GM12878 (cell line): Measurements from ENCODE around the gene SLC39A11. TPM values are rescaled to one million over a fixed set of nuclear protein-coding genes. Genes with fewer than 3 reads are reported as not detected.

Experiments
- ATAC-seq: fragments of 200-7000 bp; cut with Tn5 transposase; 3 replicates; pipeline ENCODE4 v1.9.1; 2020; ENCODE audit warnings: mild to moderate bottlenecking, moderate library complexity
- BruUV-seq: library from RNA; stranded (reverse); fragments of 400-500 nt; replicated peaks from 2 replicates; lab custom pipeline; 2021; lab: Mats Ljungman, UMichigan
- CTCF ChIA-PET: fragments of 300-600 bp; sonication (Branson Sonifier 250); formaldehyde crosslinking; extraction: SDS; loops from one replicate; lab custom pipeline; 2021; ENCODE audit warnings: inconsistent platforms; lab: Yijun Ruan, JAX
- POLR2A ChIA-PET: fragments of 350-600 bp; formaldehyde crosslinking; extraction: SDS; loops from one replicate; lab custom pipeline; 2021; ENCODE audit warnings: inconsistent platforms; lab: Charles Lee
- RAD21 ChIA-PET: fragments of 300-600 bp; sonication (Branson Sonifier 250); formaldehyde crosslinking; loops from one replicate; lab custom pipeline; 2023; ENCODE audit warnings: antibody characterized with exemption; ENCODE audit not compliant: unreplicated experiment; lab: Charles Lee
- SMC1A ChIA-PET: fragments of 300-600 bp; sonication (Branson Sonifier 250); formaldehyde crosslinking; loops from one replicate; lab custom pipeline; 2023; ENCODE audit not compliant: unreplicated experiment, uncharacterized antibody; lab: Charles Lee
- DNase-seq: peaks from one replicate; pipeline ENCODE4 v3.0.0-alpha.2; 2011; ENCODE audit warnings: low read depth, low spot score
- FAIRE-seq: peaks from 3 replicates; lab custom pipeline; 2011; peaks lifted over from hg19 to GRCh38; lab: Jason Lieb, UNC
- H2AFZ ChIP-seq: 2 replicates; pipeline ENCODE4 v1.6.0; 2011; ENCODE audit warnings: low read depth, low read length, control low read depth; ENCODE audit not compliant: control insufficient read depth
- H3K27ac ChIP-seq: 2 replicates; pipeline ENCODE4 v1.5.1; 2011; ENCODE audit warnings: control low read depth; ENCODE audit not compliant: control insufficient read depth, insufficient read depth
- H3K27me3 ChIP-seq, 2 experiments: replicated peaks in 1 of 2; 2 replicates each; pipeline versions ENCODE4 v1.6.0 to v1.6.1; 2011; ENCODE audit warnings: low read length in 1 of 2; ENCODE audit not compliant: control insufficient read depth in 2 of 2, insufficient read depth in 2 of 2
- H3K36me3 ChIP-seq, 2 experiments: 2 replicates each; pipeline ENCODE4 v1.5.1; 2011; ENCODE audit warnings: low read length in 1 of 2; ENCODE audit not compliant: control insufficient read depth in 2 of 2, insufficient read depth in 2 of 2
- H3K4me1 ChIP-seq: 2 replicates; pipeline ENCODE4 v1.6.1; 2011; ENCODE audit warnings: mild to moderate bottlenecking, low read length, moderate library complexity, mixed read lengths; ENCODE audit not compliant: control insufficient read depth, insufficient read depth
- H3K4me2 ChIP-seq: 2 replicates; pipeline ENCODE4 v1.6.0; 2011; ENCODE audit warnings: control low read depth; ENCODE audit not compliant: control insufficient read depth, insufficient read depth
- H3K4me3 ChIP-seq: fragments of 200-600 bp; sonication (generic); 2 replicates; pipeline ENCODE4 v1.5.1; 2016
- H3K79me2 ChIP-seq: 2 replicates; pipeline ENCODE4 v1.6.0; 2011; ENCODE audit warnings: low read length; ENCODE audit not compliant: control insufficient read depth, insufficient read depth
- H3K9ac ChIP-seq: 2 replicates; pipeline ENCODE4 v1.8.0; 2011; ENCODE audit warnings: low read length, control low read depth, mixed read lengths; ENCODE audit not compliant: control insufficient read depth, insufficient read depth
- H3K9me3 ChIP-seq: replicated peaks from 3 replicates; pipeline ENCODE4 v1.5.1; 2011; ENCODE audit warnings: mild to moderate bottlenecking, low read length; ENCODE audit not compliant: control insufficient read depth, insufficient read depth
- H4K20me1 ChIP-seq: 2 replicates; pipeline ENCODE4 v1.6.0; 2011; ENCODE audit not compliant: control insufficient read depth, insufficient read depth
- BHLHE40 ChIP-seq, 2 experiments: fragments of 450-650 bp in 1 of 2; IDR thresholded peaks; 2 replicates each; pipeline ENCODE4 v1.6.1; 2011 to 2017; ENCODE audit warnings: low read depth in 2 of 2, borderline replicate concordance in 1 of 2, improper control_type of control experiment in 1 of 2, low read length in 1 of 2, mild to moderate bottlenecking in 1 of 2
- BRCA1 ChIP-seq: IDR thresholded peaks from 2 replicates; pipeline ENCODE4 v1.6.1; 2011; ENCODE audit warnings: low read depth, low read length, improper control_type of control experiment
- CHD4 ChIP-seq: fragments of 200-600 bp; sonication (generic); IDR thresholded peaks from 2 replicates; pipeline ENCODE4 v1.6.1; 2016; ENCODE audit warnings: mild to moderate bottlenecking
- MEF2A ChIP-seq: IDR thresholded peaks from 2 replicates; pipeline ENCODE4 v1.6.1; 2011; ENCODE audit warnings: low read depth, mild to moderate bottlenecking, low read length, moderate library complexity; ENCODE audit not compliant: insufficient read depth
- POLR2AphosphoS5 ChIP-seq: IDR thresholded peaks from 2 replicates; pipeline ENCODE4 v1.6.1; 2011; ENCODE audit warnings: mild to moderate bottlenecking, low read length, inconsistent platforms
- POU2F2 ChIP-seq: IDR thresholded peaks from 3 replicates; pipeline ENCODE4 v1.6.1; 2011; ENCODE audit warnings: low read depth, mild to moderate bottlenecking, low read length, borderline replicate concordance
- RELA ChIP-seq: fragments of 450-650 bp; IDR thresholded peaks from 2 replicates; pipeline ENCODE4 v1.8.0; 2014; ENCODE audit warnings: borderline replicate concordance; ENCODE audit not compliant: partially characterized antibody
- SMAD5 ChIP-seq: IDR thresholded peaks from 2 replicates; pipeline ENCODE4 v1.6.1; 2016; ENCODE audit warnings: antibody characterized with exemption, low read depth
- WGBS: methylation state at CpG from one replicate; pipeline ENCODE4 v1.1.6; 2016; ENCODE audit warnings: low lambda C conversion rate; ENCODE audit not compliant: insufficient replicate concordance, insufficient coverage; ENCODE audit errors: missing lambda C conversion rate; 5-methylcytosine and 5-hydroxymethylcytosine counted together
- in situ Hi-C: fragments of 300-500 bp; cut with MboI; formaldehyde crosslinking; loops from 9 replicates; pipeline ENCODE4 v1.14.3; 2018; ENCODE audit warnings: mixed read lengths
- intact Hi-C: fragments of 100-400 bp; cut with micrococcal nuclease; formaldehyde crosslinking; loops from one replicate; pipeline ENCODE4 v1.14.2; 2022; ENCODE audit not compliant: unreplicated experiment
- polyA plus RNA-seq, 11 experiments: library from polyadenylated mRNA; depleted of rRNA in 4 of 11; unstranded in 6 of 11; stranded (reverse) in 5 of 11; fragments of >200 nt; fragmentation: Nextera tagmentation in 4 of 11; fragmentation: Illumina TruSeq in 1 of 11; extraction: Ambion mirVana in 4 of 11; extraction: Trizol in 1 of 11; gene quantifications; 1 replicate in 1 of 11; 2 replicates in 10 of 11; pipeline versions ENCODE4 v1.2.1 to v1.2.3, GENCODE V29; 2011 to 2016; ENCODE audit warnings: inconsistent platforms in 2 of 11, missing spikeins in 2 of 11, low read depth in 1 of 11
- total RNA-seq, 4 experiments: library from RNA; depleted of rRNA in 3 of 4; stranded (reverse); fragments of >200 nt in 3 of 4; fragmentation: Illumina TruSeq in 1 of 4; extraction: Trizol in 1 of 4; gene quantifications; 2 replicates each; pipeline versions ENCODE4 v1.2.1 to v1.2.3, GENCODE V29; 2013 to 2021
- TF ChIP-seq, protein P1 (sequence below): IDR thresholded peaks from 2 replicates; pipeline ENCODE4 v1.6.1; 2011; ENCODE audit warnings: low read depth, low read length, improper control_type of control experiment, borderline replicate concordance
- TF ChIP-seq, protein P2 (sequence below): fragments of 450-650 bp; IDR thresholded peaks from 2 replicates; pipeline ENCODE4 v1.6.1; 2017; ENCODE audit warnings: borderline replicate concordance
- TF ChIP-seq, protein P3 (sequence below): fragments of 450-650 bp; IDR thresholded peaks from 2 replicates; pipeline ENCODE4 v1.6.1; 2018; ENCODE audit warnings: mild to moderate bottlenecking, low read depth, moderate library complexity; ENCODE audit not compliant: partially characterized antibody

Gene SLC39A11
- total and polyA plus RNA-seq, 10 of the 15 experiments (the other 5 are each of a cell fraction or from before 2014, with no cell fraction given) = 8.6 to 23.8 (median 14.0) TPM

DNA sequence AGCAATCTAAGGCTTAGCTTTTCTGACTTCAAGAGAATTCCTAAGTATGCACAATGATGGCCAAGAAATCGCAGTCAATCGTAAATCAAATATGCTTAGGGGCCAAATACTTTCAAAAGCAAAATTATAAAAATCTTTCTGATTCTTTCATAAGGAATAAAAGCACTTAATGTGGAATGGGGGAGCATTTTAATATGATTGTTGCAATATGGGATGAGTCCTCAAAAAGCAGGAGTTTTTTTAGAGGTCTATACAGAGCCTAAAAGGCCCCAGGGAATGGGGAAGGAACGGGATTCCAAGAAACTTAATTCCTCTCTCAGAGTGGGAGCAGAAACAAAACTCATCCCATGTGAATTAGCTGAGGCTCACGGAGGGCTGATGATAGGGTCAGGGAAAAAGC, 14.7 kb upstream of the SLC39A11 start:
- CTCF ChIA-PET = no interaction called here
- H3K4me2 ChIP-seq = no peak overlapping the region

More for the DNA sequence above, 14.7 kb upstream of the SLC39A11 start:
- TF ChIP-seq MEF2A (no peak), SMAD5 (no peak), RELA (no peak), CHD4 (no peak), BHLHE40 (IDR thresholded peaks at IDR 0.05; ENCODE audit: borderline replicate concordance in 1 of 2, low read depth in 2 of 2, low read length in 1 of 2) (no peak), POU2F2 (no peak), POLR2AphosphoS5 (no peak), BRCA1 (no peak)
- TF ChIP-seq, protein P1, sequence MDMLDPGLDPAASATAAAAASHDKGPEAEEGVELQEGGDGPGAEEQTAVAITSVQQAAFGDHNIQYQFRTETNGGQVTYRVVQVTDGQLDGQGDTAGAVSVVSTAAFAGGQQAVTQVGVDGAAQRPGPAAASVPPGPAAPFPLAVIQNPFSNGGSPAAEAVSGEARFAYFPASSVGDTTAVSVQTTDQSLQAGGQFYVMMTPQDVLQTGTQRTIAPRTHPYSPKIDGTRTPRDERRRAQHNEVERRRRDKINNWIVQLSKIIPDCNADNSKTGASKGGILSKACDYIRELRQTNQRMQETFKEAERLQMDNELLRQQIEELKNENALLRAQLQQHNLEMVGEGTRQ = no peak
- TF ChIP-seq, protein P2, sequence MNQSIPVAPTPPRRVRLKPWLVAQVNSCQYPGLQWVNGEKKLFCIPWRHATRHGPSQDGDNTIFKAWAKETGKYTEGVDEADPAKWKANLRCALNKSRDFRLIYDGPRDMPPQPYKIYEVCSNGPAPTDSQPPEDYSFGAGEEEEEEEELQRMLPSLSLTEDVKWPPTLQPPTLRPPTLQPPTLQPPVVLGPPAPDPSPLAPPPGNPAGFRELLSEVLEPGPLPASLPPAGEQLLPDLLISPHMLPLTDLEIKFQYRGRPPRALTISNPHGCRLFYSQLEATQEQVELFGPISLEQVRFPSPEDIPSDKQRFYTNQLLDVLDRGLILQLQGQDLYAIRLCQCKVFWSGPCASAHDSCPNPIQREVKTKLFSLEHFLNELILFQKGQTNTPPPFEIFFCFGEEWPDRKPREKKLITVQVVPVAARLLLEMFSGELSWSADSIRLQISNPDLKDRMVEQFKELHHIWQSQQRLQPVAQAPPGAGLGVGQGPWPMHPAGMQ = no peak
- TF ChIP-seq, protein P3, sequence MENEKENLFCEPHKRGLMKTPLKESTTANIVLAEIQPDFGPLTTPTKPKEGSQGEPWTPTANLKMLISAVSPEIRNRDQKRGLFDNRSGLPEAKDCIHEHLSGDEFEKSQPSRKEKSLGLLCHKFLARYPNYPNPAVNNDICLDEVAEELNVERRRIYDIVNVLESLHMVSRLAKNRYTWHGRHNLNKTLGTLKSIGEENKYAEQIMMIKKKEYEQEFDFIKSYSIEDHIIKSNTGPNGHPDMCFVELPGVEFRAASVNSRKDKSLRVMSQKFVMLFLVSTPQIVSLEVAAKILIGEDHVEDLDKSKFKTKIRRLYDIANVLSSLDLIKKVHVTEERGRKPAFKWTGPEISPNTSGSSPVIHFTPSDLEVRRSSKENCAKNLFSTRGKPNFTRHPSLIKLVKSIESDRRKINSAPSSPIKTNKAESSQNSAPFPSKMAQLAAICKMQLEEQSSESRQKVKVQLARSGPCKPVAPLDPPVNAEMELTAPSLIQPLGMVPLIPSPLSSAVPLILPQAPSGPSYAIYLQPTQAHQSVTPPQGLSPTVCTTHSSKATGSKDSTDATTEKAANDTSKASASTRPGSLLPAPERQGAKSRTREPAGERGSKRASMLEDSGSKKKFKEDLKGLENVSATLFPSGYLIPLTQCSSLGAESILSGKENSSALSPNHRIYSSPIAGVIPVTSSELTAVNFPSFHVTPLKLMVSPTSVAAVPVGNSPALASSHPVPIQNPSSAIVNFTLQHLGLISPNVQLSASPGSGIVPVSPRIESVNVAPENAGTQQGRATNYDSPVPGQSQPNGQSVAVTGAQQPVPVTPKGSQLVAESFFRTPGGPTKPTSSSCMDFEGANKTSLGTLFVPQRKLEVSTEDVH = no peak
- ChIA-PET POLR2A (no interaction called here), SMC1A (no interaction called here), RAD21 (interaction anchor here (1.0 kb wide), 1 partner anchor 64 kb away, joined by 3 read pairs; no protein-coding TSS in a partner anchor)
- no peaks in the 10 kb centered on the region for H3K27me3 ChIP-seq
- H2AFZ ChIP-seq = no peak overlapping the region
- H3K27ac ChIP-seq = no peak overlapping the region
- no peak for ATAC-seq
- H3K36me3 ChIP-seq = no peaks in the 10 kb centered on the region
- no TSS peak for BruUV-seq
- intact Hi-C loops = no loop called here
- WGBS = 71% methylated on average over 4 of the region's 4 CpGs
- H3K9ac ChIP-seq = no peak overlapping the region
- H3K4me3 ChIP-seq = no peak overlapping the region
- FAIRE-seq = no peak
- in situ Hi-C loops = no loop called here
- H3K79me2 ChIP-seq = no peaks in the 10 kb centered on the region
- H3K9me3 ChIP-seq = no peaks in the 10 kb centered on the region
- H3K4me1 ChIP-seq = no peaks in the 10 kb centered on the region
- no peak for DNase-seq
- no peaks in the 10 kb centered on the region for H4K20me1 ChIP-seq
